Endothelial cell of umbilical vein (primary cell): Measurements from ENCODE around the gene SPATA2L.

Experiments used
- CTCF ChIP-seq, 2 donors: IDR thresholded peaks; 1 replicate in 1 of 2; 2 replicates in 1 of 2; pipeline ENCODE4 v1.5.1; 2011; ENCODE audit warnings: low read length in 2 of 2, mild to moderate bottlenecking in 2 of 2, moderate library complexity in 2 of 2, control low read depth in 1 of 2, inconsistent platforms in 1 of 2, low read depth in 1 of 2; ENCODE audit not compliant: insufficient read depth in 1 of 2; ENCODE audit errors: extremely low read depth in 1 of 2
- EZH2 ChIP-seq: IDR thresholded peaks from 2 replicates; pipeline ENCODE4 v1.6.1; 2012; ENCODE audit warnings: borderline replicate concordance, low read depth, mild to moderate bottlenecking, moderate library complexity, low read length, inconsistent platforms; ENCODE audit not compliant: severe bottlenecking
- FOS ChIP-seq: IDR thresholded peaks from 2 replicates; pipeline ENCODE4 v1.6.1; 2011; ENCODE audit warnings: mild to moderate bottlenecking, low read length, moderate library complexity, borderline replicate concordance; ENCODE audit not compliant: insufficient read depth
- GATA2 ChIP-seq: IDR thresholded peaks from 2 replicates; pipeline ENCODE4 v1.7.0; 2011; ENCODE audit warnings: low read depth, mild to moderate bottlenecking, moderate library complexity, mixed read lengths, low read length; ENCODE audit not compliant: insufficient read length, insufficient read depth
- JUN ChIP-seq: IDR thresholded peaks from 2 replicates; pipeline ENCODE4 v1.6.1; 2011; ENCODE audit warnings: borderline replicate concordance, low read depth; ENCODE audit not compliant: insufficient read length, insufficient read depth
- MAX ChIP-seq: IDR thresholded peaks from 2 replicates; pipeline ENCODE4 v1.6.1; 2011; ENCODE audit not compliant: insufficient read depth, insufficient read length
- MYC ChIP-seq: IDR thresholded peaks from one replicate; pipeline ENCODE4 v1.6.1; 2011; ENCODE audit warnings: mild to moderate bottlenecking, low read depth, low read length
- POLR2A ChIP-seq: IDR thresholded peaks from 2 replicates; pipeline ENCODE4 v1.6.1; 2012; ENCODE audit warnings: low read depth, mild to moderate bottlenecking, control low read depth, low read length
- POLR2AphosphoS5 ChIP-seq: IDR thresholded peaks from 2 replicates; pipeline ENCODE4 v1.6.1; 2012; ENCODE audit warnings: low read depth, mild to moderate bottlenecking, control low read depth, low read length, moderate library complexity; ENCODE audit not compliant: insufficient read depth

- TF ChIP-seq CTCF (IDR thresholded peaks at IDR 0.05; ENCODE audit: extremely low read depth in 1 of 2, insufficient read depth in 1 of 2, low read depth in 1 of 2, low read length in 2 of 2) (no peak), EZH2 (no peak), POLR2A (no peak), POLR2AphosphoS5 (no peak), FOS (no peak), MAX (no peak), MYC (no peak), GATA2 (no peak), JUN (no peak)
Observed at GRCh38 chr16:89661215-89661614, 40.3 kb downstream of the SPATA2L start.
